HCT116 (cell line): ENCODE measurements around the gene ZBTB7C. TPM values are rescaled to one million over a fixed set of nuclear protein-coding genes. Genes with fewer than 3 reads are reported as not detected.

Experiments used
- ATAC-seq: fragments of 200-7000 bp; cut with Tn5 transposase; 2 replicates; pipeline ENCODE4 v1.9.1; 2020; ENCODE audit warnings: mild to moderate bottlenecking, moderate library complexity
- BruUV-seq: library from RNA; stranded (reverse); fragments of 400-500 nt; replicated peaks from 2 replicates; lab custom pipeline; 2021; lab: Mats Ljungman, UMichigan
- CTCF ChIA-PET: fragments of 300-600 bp; sonication (Branson Sonifier 250); formaldehyde crosslinking; loops from one replicate; lab custom pipeline; 2021; ENCODE audit warnings: antibody characterized with exemption; lab: Charles Lee
- POLR2A ChIA-PET: fragments of 300-600, 350-600 bp; sonication (Branson Sonifier 250); formaldehyde crosslinking; loops from one replicate; lab custom pipeline; 2021; ENCODE audit warnings: antibody characterized with exemption; lab: Charles Lee
- RAD21 ChIA-PET, 2 experiments: fragments of 300-600 bp; sonication (Branson Sonifier 250); formaldehyde crosslinking; loops; one replicate each; lab custom pipeline; 2023; ENCODE audit warnings: low total read pairs in 2 of 2; ENCODE audit not compliant: uncharacterized antibody in 2 of 2, unreplicated experiment in 2 of 2, low non-redundant PET in 1 of 2; lab: Charles Lee
- DNase-seq: peaks from one replicate; pipeline ENCODE4 v3.0.0-alpha.2; 2010; ENCODE audit warnings: low read depth, low spot score
- H2AFZ ChIP-seq: fragments of 200-600 bp; shearing (Covaris generic), sonication (generic); 2 replicates; pipeline ENCODE4 v1.6.1; 2017; ENCODE audit warnings: low read depth, mixed run types, mixed read lengths, antibody characterized with exemption, low read length; ENCODE audit not compliant: poor library complexity, severe bottlenecking
- H3K27ac ChIP-seq: 2 replicates; pipeline ENCODE4 v1.5.1; 2012; ENCODE audit warnings: low read depth, low read length
- H3K27me3 ChIP-seq: fragments of 200-600 bp; sonication (generic); 2 replicates; pipeline ENCODE4 v1.6.1; 2016; ENCODE audit warnings: mixed run types, low read length, mixed read lengths; ENCODE audit not compliant: insufficient read depth
- H3K36me3 ChIP-seq, 2 experiments: fragments of 200-500 bp in 1 of 2; fragments of 200-600 bp in 1 of 2; sonication (Bioruptor generic) in 1 of 2; sonication (generic) in 1 of 2; 2 replicates each; pipeline versions ENCODE4 v1.5.1 to v1.6.1; 2014 to 2016; ENCODE audit warnings: low read length in 2 of 2, inconsistent platforms in 1 of 2, mixed read lengths in 1 of 2, mixed run types in 1 of 2; ENCODE audit not compliant: insufficient read depth in 2 of 2, control insufficient read depth in 1 of 2
- H3K4me1 ChIP-seq, 2 experiments: fragments of 200-600 bp in 1 of 2; sonication (generic) in 1 of 2; 2 replicates each; pipeline versions ENCODE4 v1.5.1 to v1.6.1; 2012 to 2017; ENCODE audit warnings: low read length in 2 of 2, inconsistent platforms in 1 of 2, mild to moderate bottlenecking in 1 of 2, mixed read lengths in 1 of 2, mixed run types in 1 of 2, moderate library complexity in 1 of 2; ENCODE audit not compliant: insufficient read depth in 2 of 2, control insufficient read depth in 1 of 2
- H3K4me2 ChIP-seq: fragments of 200-600 bp; sonication (generic); 2 replicates; pipeline ENCODE4 v1.6.1; 2017; ENCODE audit warnings: mixed run types, low read length, mixed read lengths
- H3K4me3 ChIP-seq, 2 experiments: fragments of 200-600 bp in 1 of 2; sonication (generic) in 1 of 2; replicated peaks in 1 of 2; 2 replicates each; pipeline ENCODE4 v1.5.1; 2011 to 2016; ENCODE audit warnings: low read length in 2 of 2, control low read depth in 1 of 2, low read depth in 1 of 2, mild to moderate bottlenecking in 1 of 2, mixed read lengths in 1 of 2, mixed run types in 1 of 2
- H3K79me2 ChIP-seq: fragments of 200-600 bp; sonication (generic); 2 replicates; pipeline ENCODE4 v1.6.1; 2017; ENCODE audit warnings: mild to moderate bottlenecking, mixed run types, low read length, moderate library complexity, mixed read lengths; ENCODE audit not compliant: insufficient read depth
- H3K9ac ChIP-seq: fragments of 200-600 bp; sonication (generic); 2 replicates; pipeline ENCODE4 v1.6.1; 2016; ENCODE audit warnings: low read length, mixed read lengths
- H3K9me2 ChIP-seq: fragments of 200-600 bp; sonication (generic), shearing (Covaris generic); 2 replicates; pipeline ENCODE4 v1.6.1; 2017; ENCODE audit warnings: mixed run types, mild to moderate bottlenecking, moderate library complexity; ENCODE audit not compliant: insufficient read depth
- H3K9me3 ChIP-seq, 2 experiments: fragments of 200-500 bp in 1 of 2; fragments of 200-600 bp in 1 of 2; sonication (Bioruptor generic) in 1 of 2; sonication (generic) in 1 of 2; 2 replicates each; pipeline ENCODE4 v1.6.1; 2014 to 2017; ENCODE audit warnings: low read length in 2 of 2, mixed read lengths in 2 of 2, inconsistent platforms in 1 of 2, low read depth in 1 of 2, mild to moderate bottlenecking in 1 of 2, mixed run types in 1 of 2, moderate library complexity in 1 of 2; ENCODE audit not compliant: control insufficient read depth in 1 of 2, insufficient read depth in 1 of 2
- H4K20me1 ChIP-seq: fragments of 200-600 bp; sonication (generic), shearing (Covaris generic); 2 replicates; pipeline ENCODE4 v1.6.1; 2017; ENCODE audit warnings: mixed run types, mild to moderate bottlenecking, moderate library complexity; ENCODE audit not compliant: insufficient read depth
- CTCF ChIP-seq, 3 experiments: fragments of 200-600 bp in 1 of 3; sonication (generic) in 1 of 3; IDR thresholded peaks in 2 of 3; conservative IDR thresholded peaks in 1 of 3; 2 replicates each; pipeline ENCODE4 v1.5.1; 2012 to 2017; ENCODE audit warnings: low read depth in 2 of 3, low read length in 2 of 3, antibody characterized with exemption in 1 of 3, borderline replicate concordance in 1 of 3, control low read depth in 1 of 3, mild to moderate bottlenecking in 1 of 3, mixed read lengths in 1 of 3, mixed run types in 1 of 3, moderate library complexity in 1 of 3; ENCODE audit not compliant: insufficient read depth in 1 of 3
- EGR1 ChIP-seq: IDR thresholded peaks from 2 replicates; pipeline ENCODE4 v1.6.1; 2012; ENCODE audit warnings: low read depth
- EZH2 ChIP-seq: fragments of 200-600 bp; sonication (generic); IDR thresholded peaks from 2 replicates; pipeline ENCODE4 v1.6.1; 2017; ENCODE audit warnings: antibody characterized with exemption, mixed run types
- EZH2phosphoT487 ChIP-seq: fragments of 200-600 bp; IDR thresholded peaks from 2 replicates; pipeline ENCODE4 v1.6.1; 2018; ENCODE audit warnings: antibody characterized with exemption, borderline replicate concordance
- JUND ChIP-seq: IDR thresholded peaks from 2 replicates; pipeline ENCODE4 v1.6.1; 2012
- POLR2A ChIP-seq: IDR thresholded peaks from 2 replicates; pipeline ENCODE4 v1.7.0; 2011; ENCODE audit warnings: borderline replicate concordance; ENCODE audit not compliant: insufficient read depth, insufficient read length; ENCODE audit errors: extremely low read depth
- POLR2AphosphoS5 ChIP-seq: IDR thresholded peaks from 2 replicates; pipeline ENCODE4 v1.6.1; 2011; ENCODE audit warnings: mild to moderate bottlenecking, low read depth, low read length, moderate library complexity
- RAD21 ChIP-seq: IDR thresholded peaks from 2 replicates; pipeline ENCODE4 v1.6.1; 2012; ENCODE audit warnings: low read depth, mild to moderate bottlenecking
- SP1 ChIP-seq: IDR thresholded peaks from 2 replicates; pipeline ENCODE4 v1.6.1; 2012; ENCODE audit warnings: low read depth
- SRF ChIP-seq: IDR thresholded peaks from 2 replicates; pipeline ENCODE4 v1.6.1; 2012; ENCODE audit warnings: low read depth
- TCF7L2 ChIP-seq: IDR thresholded peaks from 2 replicates; pipeline ENCODE4 v1.7.0; 2011; ENCODE audit warnings: borderline replicate concordance, inconsistent platforms; ENCODE audit not compliant: insufficient read depth, insufficient read length; ENCODE audit errors: extremely low read depth
- YY1 ChIP-seq: IDR thresholded peaks from 2 replicates; pipeline ENCODE4 v1.6.1; 2011; ENCODE audit warnings: low read length, low read depth, moderate library complexity, mild to moderate bottlenecking; ENCODE audit not compliant: insufficient replicate concordance; ENCODE audit errors: extremely low read depth
- ZBTB33 ChIP-seq: IDR thresholded peaks from 2 replicates; pipeline ENCODE4 v1.6.1; 2011; ENCODE audit warnings: mild to moderate bottlenecking, low read length, moderate library complexity; ENCODE audit not compliant: insufficient replicate concordance; ENCODE audit errors: extremely low read depth
- ZFX ChIP-seq: fragments of 450-650 bp; IDR thresholded peaks from 2 replicates; pipeline ENCODE4 v1.6.1; 2017
- ZNF274 ChIP-seq: fragments of 200-500 bp; sonication (Bioruptor generic); IDR thresholded peaks from 2 replicates; pipeline ENCODE4 v1.6.1; 2014; ENCODE audit warnings: mild to moderate bottlenecking, low read depth, low read length, inconsistent platforms
- intact Hi-C: fragments of 100-400 bp; cut with micrococcal nuclease; formaldehyde crosslinking; loops from 2 replicates; pipeline ENCODE4 v1.10.0; 2022
- total RNA-seq: library from RNA; stranded (reverse); gene quantifications from one replicate; pipeline ENCODE4 v1.2.1, GENCODE V29; 2021; ENCODE audit not compliant: unreplicated experiment

ZBTB7C gene
- total RNA-seq, 1 experiment from 2014 or later: 0.37 TPM

- BruUV-seq: no TSS peak
- Histone ChIP-seq H4K20me1 (no peaks in the 10 kb centered on the region), H3K4me2 (no peak overlapping the region), H3K4me1 (no peaks in the 10 kb centered on the region), H2AFZ (no peak overlapping the region), H3K9ac (no peak overlapping the region), H3K79me2 (no peaks in the 10 kb centered on the region), H3K4me3 (no peak overlapping the region), H3K36me3 (no peaks in the 10 kb centered on the region), H3K9me2 (no peaks in the 10 kb centered on the region), H3K27ac (no peak overlapping the region), H3K9me3 (no peaks in the 10 kb centered on the region; a peak in 1 of 4 replicates), H3K27me3 (no peaks in the 10 kb centered on the region)
- intact Hi-C loops: no loop called here
- DNase-seq (no peak), ATAC-seq (no peak)
- ChIA-PET RAD21 (no interaction called here), CTCF (no interaction called here), POLR2A (no interaction called here)
- TF ChIP-seq ZBTB33 (no peak), POLR2A (no peak), ZNF274 (no peak), EZH2phosphoT487 (no peak), TCF7L2 (no peak), ZFX (no peak), CTCF (IDR thresholded peaks at IDR 0.05 in 2 of 3, conservative IDR thresholded peaks at IDR 0.05 in 1 of 3; ENCODE audit: borderline replicate concordance in 1 of 3, insufficient read depth in 1 of 3, low read depth in 2 of 3, low read length in 2 of 3) (no peak), EZH2 (no peak), JUND (no peak), POLR2AphosphoS5 (no peak), SP1 (no peak), EGR1 (no peak), SRF (no peak), RAD21 (no peak), YY1 (no peak)
These were observed 418.2 kb downstream of the ZBTB7C start for GRCh38 chr18:47990981-47991380.
